ENCODE results near the gene C1QC.

DNA sequence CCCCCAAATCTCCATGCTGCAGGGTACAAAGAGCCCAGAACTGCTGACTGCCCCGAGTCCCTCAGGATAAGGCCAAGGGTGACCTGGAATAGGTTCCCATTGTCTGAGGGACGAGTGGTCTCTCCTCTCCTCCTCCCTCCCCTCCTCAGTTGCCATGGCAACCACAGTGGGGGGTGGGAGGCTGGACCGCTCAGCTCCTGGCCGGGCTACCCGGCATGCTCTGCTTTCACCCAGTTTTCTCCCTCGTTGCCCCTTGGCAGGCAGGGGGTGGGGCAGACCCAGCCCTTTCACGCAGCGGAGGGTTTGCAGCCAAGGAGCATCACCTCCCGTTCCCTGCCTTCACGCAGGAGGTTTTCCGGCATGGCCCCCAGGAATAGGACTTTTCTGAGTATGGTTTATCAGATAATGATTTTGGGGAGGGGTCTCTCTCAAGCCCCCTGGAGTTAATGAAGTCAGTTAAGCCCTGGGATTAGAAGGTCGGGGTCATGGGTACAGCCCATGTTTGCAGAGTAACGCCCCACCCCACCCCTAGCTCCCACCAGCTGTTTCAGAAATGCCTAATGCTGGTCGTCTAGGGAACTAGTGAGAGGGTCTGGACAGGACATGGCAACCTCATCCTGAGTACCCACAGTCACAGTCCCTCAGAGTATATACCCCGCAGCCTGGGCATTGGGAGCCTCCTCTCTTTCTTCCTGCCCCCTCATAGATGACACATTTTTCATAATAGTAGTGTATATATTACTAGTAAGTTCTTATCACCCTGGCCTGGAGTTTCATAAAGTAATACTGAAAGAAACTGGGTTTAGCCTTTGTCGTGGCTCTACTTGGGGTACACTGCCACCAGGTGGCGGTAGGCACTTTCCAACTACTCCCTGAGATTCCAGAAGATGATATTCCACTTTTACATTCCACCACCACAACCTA is 30.3 kb downstream of the C1QC start:
- TF ChIP-seq, protein P1, sequence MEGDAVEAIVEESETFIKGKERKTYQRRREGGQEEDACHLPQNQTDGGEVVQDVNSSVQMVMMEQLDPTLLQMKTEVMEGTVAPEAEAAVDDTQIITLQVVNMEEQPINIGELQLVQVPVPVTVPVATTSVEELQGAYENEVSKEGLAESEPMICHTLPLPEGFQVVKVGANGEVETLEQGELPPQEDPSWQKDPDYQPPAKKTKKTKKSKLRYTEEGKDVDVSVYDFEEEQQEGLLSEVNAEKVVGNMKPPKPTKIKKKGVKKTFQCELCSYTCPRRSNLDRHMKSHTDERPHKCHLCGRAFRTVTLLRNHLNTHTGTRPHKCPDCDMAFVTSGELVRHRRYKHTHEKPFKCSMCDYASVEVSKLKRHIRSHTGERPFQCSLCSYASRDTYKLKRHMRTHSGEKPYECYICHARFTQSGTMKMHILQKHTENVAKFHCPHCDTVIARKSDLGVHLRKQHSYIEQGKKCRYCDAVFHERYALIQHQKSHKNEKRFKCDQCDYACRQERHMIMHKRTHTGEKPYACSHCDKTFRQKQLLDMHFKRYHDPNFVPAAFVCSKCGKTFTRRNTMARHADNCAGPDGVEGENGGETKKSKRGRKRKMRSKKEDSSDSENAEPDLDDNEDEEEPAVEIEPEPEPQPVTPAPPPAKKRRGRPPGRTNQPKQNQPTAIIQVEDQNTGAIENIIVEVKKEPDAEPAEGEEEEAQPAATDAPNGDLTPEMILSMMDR (IDR thresholded peaks at IDR 0.05) = peak; percentile 48 to 72 (median 56)
- no peak for TF ChIP-seq POLR2A (IDR thresholded peaks at IDR 0.05)

Measured in testis (tissue), 2 donors.